22Rv1 (cell line): Measurements from ENCODE around the gene SHROOM2.

Source experiments
- CTCF ChIP-seq: fragments of 450-650 bp; IDR thresholded peaks from 2 replicates; pipeline ENCODE4 v1.5.1; 2017; ENCODE audit warnings: mild to moderate bottlenecking
- ZFX ChIP-seq: fragments of 450-650 bp; IDR thresholded peaks from 2 replicates; pipeline ENCODE4 v1.6.1; 2017; ENCODE audit warnings: antibody characterized with exemption, borderline replicate concordance

GRCh38 chrX:9980401-9980800 is 194.2 kb downstream of the SHROOM2 start:
- no peak for TF ChIP-seq CTCF
- TF ChIP-seq ZFX = no peak
